ELR (cell line): ENCODE measurements around the gene GLYAT.
"Not testable (repeated sequence)": the region's sequence is repeated elsewhere in the genome, so short reads cannot be mapped to it uniquely, and the experiment has no call there.

Experiments
- DNase-seq: peaks from one replicate; pipeline ENCODE4 v3.0.0-alpha.2; 2015; ENCODE audit warnings: low read depth

Gene GLYAT

DNA sequence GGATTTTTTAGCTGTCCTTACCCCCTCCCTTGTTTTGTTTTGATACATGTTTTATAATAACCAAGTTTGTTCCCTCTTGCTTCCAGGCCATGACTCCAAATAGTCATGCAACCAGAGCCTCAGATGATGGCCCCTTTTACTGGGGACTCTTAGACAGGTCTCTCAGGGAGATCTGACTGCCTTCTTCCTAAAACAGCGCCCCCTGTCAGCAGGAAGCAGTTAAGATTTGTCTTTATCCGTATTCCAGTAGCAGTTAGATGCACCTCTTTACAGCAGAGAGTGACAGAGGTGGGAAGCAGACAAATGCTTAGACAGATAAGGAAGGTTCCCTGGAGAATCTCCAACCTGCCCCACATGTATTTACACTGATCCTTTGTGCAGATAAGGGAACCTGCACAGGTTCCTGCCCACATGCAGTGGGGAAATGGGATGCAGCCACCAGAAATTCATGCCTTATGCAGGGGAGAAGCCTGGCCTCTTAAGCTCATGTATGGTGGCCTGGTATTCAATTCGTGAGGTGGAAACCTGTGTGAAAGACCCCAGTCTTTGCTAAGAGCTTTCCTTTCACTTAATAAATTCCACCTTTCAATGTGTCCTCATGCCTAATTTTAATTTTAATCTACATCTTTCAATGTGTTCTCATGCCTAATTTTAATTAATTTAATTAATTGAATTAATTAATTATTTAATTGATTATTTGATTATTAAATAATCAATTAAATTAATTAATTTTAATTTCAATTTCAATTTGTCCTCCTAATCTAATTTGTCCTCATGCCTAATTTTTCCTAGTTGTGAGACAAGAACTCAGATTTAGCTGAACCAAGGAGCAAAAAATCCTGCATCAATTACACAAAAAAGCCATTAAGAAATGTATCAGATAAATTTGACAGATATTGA, 11.5 kb upstream of the GLYAT start:
- DNase-seq = peak; percentile 3

DNA sequence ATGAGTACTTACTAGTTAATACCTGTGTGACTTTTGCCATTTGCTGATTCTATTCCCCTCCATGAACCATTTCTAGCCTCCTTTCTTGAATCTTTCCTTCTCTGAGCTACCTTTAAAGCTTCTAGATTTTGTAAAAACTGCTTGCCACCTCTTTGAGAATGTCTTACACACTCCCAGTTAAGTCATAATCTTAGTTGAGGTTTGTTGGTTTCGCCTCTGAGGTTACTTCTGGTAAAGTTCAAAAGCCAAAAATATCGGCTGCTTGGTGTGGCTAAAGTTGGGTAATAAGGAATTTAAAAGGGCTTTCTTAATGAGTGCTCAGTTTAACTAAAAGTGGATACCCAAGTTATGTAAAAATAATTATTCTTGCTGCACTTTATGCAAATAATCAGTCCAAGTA, 10.4 kb upstream of the GLYAT start:
- DNase-seq = no peak

DNA sequence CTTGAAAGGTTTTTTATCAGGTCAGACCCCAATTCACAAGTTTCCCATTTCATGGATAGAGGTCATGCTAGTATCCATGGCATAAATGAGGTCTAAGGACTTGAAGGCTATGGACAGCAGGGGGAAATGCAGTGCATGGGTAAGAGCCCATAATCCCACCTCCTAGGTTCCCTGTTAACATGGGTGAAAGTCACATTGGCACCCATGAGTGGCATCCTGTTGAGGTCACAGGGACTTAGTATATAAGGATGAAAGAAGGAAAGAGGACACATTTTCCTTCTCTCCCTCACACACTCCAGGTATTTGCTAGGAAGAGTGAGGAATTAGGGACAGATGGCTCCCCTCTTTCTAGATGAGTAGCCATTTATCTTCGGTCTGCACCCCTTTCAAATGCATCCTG, 9.4 kb upstream of the GLYAT start:
- DNase-seq = no peak

DNA sequence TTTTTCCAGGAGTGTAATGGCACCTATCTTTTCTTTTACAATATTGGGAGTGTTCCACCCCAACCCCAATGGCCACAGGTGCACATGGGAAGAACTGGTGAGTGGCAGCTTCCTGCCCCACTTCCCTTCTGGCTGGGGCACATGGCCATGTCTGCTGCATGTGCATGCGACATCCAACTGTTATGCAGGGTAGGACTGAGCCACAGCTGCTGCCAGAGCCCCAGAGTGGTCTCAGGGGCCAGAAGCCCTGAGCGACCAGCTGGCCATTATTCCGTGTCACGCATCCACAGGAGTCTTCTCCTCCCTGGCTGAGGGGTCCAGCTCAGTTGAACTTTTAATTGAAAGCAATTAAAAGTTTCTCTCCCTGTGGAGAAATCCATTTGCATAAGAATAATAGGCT, 8.7 kb upstream of the GLYAT start:
- DNase-seq = no peak

DNA sequence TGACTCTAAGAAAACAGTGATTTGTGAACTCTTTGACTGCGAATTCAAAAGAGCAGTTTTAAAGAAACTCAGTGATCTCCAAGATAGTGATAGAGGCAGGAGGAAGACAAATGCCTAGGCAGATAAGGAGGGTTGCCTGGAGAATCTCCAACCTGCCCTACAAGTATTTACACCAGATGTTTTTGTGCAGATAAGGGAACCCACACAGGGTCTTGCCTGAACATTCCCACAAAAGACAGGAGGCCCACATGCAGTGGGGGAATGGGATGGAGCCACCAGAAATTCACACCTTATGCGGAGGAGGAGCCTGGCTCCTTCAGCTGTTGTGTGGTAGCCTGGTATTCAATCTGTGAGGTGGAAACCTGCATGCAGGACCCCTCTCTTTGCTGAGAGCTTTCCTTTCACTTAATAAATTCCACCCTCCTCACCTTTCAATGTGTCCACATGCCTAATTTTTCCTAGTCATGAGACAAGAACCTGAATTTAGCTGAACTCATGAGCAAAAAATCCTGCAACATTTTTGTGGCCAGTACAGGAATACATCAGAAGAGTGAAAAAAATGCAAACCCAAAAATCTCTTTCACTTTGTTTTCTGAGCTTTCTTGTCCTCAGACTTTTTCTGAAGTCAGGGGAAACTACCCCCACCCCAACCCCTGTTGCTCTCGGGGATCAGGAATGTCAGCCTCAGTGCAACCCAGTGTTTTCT, 8.1 kb upstream of the GLYAT start:
- peak; percentile 29 for DNase-seq

DNA sequence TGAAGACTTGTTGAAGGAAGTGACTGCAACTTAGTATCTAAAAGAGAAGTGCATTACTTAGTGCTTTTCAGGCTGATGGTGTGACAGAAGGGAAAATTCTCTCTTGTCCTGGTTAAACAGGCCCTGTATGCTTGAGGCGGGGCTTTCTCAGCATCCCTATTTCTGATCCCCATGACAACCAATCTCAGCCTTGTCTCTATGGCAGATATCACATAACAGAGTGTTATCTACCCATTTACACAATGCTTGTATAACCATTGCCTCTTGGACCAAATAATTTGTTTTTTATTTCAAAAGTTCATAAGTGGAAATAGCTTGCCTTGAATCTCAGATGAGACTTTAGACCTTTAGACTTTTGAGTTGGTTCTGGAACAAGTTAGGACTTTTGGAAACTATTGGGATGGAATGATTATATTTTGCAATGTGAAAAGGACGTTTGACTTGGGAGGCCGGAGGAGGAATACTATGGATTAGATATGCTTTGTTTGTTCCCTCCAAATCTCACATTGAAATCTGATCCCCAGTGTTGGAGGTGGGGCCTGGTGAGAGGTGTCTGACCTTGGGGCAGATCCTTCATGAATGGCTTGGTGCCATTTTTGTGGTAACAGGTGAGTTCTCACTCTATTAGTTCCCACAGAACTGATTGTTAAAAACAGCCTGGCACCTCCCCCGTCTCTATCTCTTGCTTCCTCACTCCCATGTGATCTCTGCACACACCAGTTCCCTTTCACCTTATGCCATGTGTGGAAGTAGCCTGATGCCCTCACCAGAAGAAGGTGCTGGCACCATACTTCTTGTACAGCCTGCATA, 3.1 kb upstream of the GLYAT start:
- DNase-seq = no peak

DNA sequence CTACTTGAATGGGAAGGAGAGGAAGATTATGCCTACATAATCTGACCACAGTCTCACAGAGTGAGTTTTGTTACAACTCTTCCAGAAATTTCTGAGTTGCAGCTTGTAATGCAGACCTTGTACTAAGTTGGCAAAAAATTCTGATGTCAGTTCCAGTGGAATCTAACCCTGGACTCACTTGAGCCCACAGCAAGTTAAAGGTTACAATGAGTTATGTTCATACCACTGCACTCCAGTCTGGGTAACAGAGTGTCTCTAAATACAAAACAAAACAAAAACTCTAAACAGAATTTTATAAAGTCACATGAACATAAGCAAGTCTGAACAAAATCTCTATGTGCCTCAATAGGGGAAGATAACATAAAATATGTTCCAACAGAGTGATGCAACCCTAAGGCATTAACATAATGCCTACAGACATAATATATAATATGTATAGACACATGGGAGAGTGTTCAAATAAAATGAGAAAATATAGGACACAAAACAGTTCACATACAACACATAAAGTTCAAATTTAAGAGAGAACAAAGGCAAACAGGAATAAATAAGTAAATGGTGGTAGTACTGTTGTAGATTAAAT, 1.1 kb downstream of the GLYAT start:
- no peak for DNase-seq

DNA sequence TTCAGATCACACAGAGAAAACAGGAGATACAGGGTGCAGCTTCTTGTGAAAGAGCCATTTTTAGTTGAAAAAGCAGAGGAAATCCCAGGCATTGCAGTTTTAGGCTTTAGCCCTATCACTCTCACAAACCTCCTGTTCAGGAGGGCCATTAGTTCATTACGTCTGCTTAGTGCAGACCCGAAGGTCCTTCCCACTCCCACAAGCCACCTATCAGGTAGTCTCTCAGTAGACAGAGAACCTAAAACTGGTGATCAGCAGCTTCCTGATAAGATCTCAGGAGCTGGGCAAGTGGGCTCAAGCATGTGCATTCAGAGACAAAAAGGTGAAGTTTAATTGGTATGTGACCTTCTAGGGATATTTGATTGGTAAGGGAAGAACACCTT, 4.3 kb downstream of the GLYAT start:
- no peak for DNase-seq

DNA sequence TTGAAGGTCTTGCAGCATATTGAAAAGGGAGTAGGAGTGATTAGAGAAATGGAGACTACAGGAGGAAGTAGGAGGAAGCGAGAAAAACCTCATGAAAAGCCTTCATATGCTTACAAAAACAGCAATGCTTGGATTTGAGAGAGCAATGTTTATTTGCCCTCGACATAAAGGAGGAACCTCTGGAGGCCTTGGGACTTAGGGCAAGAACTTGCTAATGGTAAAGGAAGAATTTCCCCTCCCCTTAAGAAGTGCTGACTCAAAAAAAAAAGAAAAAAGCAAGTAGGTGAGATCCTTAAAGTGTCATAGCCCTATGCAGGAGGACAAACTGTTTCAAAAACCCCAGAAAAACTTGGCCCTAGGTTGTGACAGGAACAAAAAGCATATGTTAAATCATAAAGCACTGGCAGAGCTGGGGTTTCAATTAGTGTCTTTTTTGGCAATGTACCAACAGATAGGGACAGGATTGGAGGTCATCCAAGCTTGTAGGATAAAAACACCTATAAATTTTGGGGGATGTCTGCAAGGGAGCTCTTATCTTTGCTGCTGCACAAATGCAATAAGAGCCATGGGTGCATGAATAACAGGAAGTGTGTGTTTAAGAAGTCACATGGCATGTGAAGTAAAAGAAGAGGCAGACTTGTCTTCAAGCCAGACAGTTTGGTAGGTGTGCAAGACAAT, 4.9 kb downstream of the GLYAT start:
- DNase-seq = no peak

DNA sequence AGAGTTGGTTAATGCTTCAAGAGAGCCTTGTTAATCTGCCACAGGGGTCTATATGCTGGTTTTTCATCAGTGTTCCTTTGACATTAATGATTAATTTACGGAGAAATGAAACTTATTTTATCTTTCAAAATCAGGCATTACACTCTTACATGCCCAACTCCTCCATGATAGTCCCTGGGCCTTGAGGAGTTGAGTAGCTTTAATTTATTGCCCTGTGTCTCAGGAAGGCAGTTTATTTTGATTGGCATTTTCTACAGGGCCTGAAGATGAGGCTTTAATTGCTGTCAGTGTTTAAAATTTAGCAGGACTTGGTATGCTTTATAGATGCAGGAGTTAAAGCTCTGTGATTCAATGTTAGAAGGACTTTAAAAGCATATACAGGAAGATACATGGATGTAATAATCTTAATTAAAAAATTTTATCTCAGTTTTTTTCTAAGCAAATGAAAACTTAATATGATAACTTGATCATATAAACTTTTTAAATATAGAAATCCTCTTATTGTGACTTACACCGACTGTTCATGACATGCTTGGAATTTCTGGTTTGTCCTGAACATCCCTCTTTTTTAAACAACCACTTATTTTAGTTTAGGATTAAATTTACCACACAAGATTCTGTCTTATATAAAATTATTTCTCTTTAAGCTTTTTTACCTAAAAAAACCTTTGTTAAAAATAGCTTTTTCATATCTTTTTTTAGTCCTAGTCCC, 12.2 kb downstream of the GLYAT start:
- DNase-seq = no peak

DNA sequence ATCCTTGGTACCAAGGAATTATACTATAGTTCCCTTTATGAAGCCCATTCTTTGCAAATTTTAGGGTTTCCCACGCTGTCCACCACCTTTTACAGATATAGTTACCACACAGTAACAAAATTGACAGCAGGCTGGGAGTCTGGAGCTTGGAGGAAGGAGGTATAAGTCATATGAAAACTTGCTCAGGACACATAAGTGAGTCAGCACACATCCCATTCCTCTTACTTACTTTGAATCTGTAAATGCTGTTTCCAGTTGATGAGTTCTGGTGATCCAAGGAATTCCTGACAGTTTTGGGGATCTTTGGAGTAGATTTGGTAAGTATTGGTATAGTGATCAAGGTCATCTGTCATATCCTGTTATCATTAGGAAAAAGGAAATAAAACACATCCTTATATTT, 19.2 kb downstream of the GLYAT start:
- DNase-seq = peak; percentile 7

DNA sequence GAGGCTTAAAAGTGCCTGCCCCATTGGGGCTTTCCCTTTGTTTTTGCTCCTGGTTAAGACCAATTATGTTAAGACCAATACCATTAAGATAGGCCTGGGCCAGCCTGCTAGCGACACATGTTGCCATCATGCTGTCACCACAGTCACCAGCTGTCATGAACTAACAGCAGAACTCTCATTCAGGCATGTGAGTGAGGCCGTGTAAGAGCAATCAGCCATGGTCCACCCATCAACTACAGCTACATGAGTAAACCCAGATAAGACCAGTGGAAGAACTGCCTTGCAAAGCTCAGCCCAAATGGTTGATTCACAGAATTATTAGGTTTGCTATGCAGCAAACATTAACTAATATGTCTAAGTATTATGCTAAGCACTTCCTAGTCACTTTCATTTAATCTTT, 19.9 kb downstream of the GLYAT start:
- DNase-seq = no peak

DNA sequence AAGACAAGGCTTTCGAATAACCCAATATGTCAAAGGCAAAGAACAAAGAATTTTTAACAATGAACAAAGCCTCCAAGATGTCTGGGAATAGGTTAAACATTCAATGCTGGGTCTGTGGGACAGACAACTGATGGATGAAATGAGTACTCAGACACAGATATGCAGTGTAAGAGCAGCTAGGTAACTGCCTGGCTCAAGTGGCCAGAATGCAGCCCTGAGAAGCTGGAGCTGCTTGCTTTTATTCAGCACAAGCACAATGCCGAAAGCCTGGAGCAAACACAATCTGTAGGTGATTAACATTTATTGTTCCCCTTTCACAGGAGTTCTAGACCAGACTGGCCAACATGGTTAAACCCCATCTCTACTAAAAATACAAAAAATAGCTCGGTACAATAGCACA, 24.0 kb downstream of the GLYAT start:
- no peak for DNase-seq

DNA sequence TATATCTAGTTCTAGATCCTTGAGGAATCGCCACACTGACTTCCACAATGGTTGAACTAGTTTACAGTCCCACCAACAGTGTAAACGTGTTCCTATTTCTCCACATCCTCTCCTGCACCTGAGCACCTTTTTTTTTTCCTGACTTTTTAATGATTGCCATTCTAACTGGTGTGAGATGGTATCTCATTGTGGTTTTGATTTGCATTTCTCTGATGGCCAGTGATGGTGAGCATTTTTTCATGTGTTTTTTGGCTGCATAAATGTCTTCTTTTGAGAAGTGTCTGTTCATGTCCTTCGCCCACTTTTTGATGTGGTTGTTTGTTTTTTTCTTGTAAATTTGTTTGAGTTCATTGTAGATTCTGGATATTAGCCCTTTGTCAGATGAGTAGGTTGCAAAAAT, 34.9 kb downstream of the GLYAT start:
- not testable (repeated sequence) for DNase-seq

DNA sequence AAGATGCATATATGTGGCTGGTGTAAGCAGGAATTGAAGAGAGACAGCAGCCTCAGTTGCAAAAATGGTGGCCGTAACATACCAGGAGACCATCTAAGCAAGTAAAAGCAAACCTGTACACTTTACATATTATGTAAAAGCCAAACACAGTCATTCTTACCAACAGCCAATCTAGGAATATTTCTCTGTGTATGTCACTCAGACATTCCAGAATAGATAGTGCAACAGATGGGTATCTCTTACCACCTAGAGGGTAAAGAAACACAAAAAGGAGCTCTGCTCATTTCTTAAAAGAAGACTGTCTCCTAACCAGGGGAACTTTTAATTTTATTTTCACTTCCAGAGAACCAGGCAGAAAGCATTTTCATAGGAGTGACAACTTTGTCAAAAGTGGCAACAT, 38.7 kb downstream of the GLYAT start:
- DNase-seq = no peak

DNA sequence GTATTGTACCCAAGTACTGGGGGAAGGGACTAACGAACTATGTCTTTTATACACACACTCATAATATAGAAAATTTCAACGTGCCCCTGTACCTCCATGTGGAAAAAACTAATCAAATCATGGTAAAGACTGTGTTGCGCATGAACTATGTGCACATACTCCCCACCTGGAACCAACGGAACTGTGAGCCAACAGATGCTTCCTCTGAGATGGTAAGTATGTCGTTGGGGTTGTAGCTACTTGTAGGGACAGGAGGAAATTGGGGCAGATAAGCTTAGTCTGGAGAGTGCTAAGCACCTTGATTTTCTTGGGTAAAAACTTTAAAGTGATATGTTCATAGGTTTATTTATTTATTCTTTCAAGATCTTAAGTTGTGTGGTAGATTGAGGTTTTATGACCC, 40.1 kb downstream of the GLYAT start:
- DNase-seq = no peak

DNA sequence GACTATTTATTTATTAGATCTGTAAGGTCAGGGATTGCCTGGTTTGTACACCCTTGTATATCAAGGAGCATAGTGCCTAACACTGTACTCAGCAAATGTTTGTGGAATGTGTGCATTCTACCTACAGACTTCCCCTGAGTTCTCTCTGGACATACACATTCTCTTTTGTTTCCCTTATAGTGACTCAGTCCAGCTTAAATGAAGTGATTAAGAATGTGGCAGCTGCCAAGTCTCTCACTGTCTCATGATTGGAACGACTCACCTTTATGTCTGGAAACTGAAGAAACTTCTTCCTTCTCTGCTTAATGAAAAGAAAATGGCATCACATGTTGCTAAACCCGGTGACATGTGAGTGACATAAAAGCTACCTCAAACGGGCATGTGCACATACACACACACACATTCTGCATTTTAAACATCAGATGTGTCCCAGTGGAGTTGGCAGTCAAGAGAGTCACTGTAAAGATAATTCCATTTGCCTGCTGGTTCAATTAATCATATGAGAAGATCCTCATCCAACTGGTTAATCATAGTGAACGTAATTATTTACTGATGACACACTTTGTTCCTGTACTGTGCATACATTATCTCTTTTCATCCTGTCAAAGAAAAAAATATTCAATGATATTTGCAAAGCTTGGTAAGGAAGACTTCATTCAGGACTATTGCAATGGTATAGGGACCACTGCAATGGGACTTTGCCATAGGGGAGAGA, 42.8 kb downstream of the GLYAT start:
- DNase-seq = peak; percentile 40

DNA sequence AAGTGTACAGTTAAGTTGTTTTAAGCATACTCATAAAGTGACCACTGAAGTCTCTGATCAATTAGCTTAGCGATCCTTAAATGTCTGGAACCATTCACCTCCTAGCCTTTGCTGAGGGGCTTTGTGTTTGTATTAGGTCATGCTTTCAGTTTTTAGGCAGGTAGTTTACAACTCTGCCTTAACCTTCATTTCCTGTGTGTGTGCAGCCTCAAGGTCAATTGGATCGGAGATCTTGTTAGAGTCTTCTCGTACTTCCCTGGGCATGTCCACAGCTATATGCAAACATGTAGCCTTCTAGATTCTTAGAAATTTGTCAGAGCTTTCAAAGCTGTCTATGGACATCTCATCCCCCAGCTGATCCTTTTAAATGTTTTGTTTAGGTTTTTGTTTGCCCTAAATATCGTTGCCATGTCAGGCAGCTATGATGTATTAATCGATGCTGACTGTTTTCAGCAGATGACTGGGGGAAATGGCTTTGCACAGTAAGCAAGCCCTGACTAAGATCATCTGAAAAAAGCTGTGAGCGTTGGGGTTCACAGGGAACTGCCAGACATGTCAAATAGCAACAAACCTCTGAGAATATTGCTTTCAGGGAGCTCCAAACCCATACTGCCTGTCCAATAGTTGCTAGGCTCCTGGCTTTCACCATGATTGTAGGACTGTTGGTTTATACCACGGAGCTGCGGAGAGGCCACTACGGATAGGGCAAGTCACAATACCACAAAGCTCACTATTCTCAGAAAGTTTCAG, 45.6 kb downstream of the GLYAT start:
- DNase-seq = no peak

DNA sequence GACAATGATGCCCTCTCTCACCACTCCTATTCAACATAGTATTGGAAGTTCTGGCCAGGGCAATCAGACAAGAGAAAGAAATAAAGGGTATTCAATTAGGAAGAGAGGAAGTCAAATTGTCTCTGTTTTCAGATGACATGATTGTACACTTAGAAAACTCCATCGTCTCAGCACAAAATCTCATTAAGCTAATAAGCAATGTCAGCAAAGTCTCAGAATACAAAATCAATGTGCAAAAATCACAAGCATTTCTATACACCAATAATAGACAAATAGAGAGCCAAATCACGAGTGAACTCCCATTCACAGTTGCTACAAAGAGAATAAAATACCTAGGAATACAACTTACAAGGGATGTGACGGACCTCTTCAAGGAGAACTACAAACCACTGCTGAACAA, 49.1 kb downstream of the GLYAT start:
- DNase-seq = not testable (repeated sequence)

DNA sequence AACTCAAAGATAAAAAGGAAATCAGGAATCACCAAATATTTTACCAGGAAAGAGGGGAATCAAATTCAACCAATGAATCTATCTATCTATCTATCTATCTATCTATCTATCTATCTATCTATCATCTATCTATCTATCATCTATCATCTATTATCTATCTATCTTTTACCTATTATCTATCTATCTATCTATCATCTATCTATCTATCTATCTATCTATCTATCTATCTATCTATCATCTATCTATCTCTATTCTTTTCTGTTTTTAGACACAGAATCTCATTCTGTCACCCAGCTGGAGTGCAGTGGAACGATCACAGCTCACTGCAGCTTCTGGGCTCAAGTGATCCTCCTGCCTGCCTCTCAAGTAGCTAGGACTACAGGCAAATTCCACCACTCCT, 54.2 kb downstream of the GLYAT start:
- DNase-seq = not testable (repeated sequence)
